ENCODE results near the gene C5AR1.
"Not testable (repeated sequence)": the region's sequence is repeated elsewhere in the genome, so short reads cannot be mapped to it uniquely, and the experiment has no call there.

C5AR1 gene

GRCh38 chr19:47296036-47296435, 13.6 kb upstream of the C5AR1 start:
- no peak for FAIRE-seq

- FAIRE-seq, result not testable (repeated sequence)
Measured at GRCh38 chr19:47300867-47301266, 8.8 kb upstream of the C5AR1 start.

- no peak for FAIRE-seq
Measured at GRCh38 chr19:47302249-47302648, 7.4 kb upstream of the C5AR1 start.

GRCh38 chr19:47303966-47304365, 5.7 kb upstream of the C5AR1 start:
- FAIRE-seq, result no peak

- peak; percentile 78 for FAIRE-seq
Measured at GRCh38 chr19:47305309-47305751, 4.3 kb upstream of the C5AR1 start.

- FAIRE-seq, result no peak
Measured at GRCh38 chr19:47306303-47306702, 3.4 kb upstream of the C5AR1 start.

GRCh38 chr19:47309038-47309437, 623 bp upstream of the C5AR1 start:
- FAIRE-seq, result no peak

GRCh38 chr19:47310323-47310722, 662 bp downstream of the C5AR1 start:
- FAIRE-seq, result no peak

GRCh38 chr19:47310819-47311218, 1.2 kb downstream of the C5AR1 start:
- no peak for FAIRE-seq

- no peak for FAIRE-seq
Measured at GRCh38 chr19:47312366-47313006, 2.8 kb downstream of the C5AR1 start.

- FAIRE-seq, result no peak
Measured at GRCh38 chr19:47313754-47314295, 4.2 kb downstream of the C5AR1 start.

- no peak for FAIRE-seq
Measured at GRCh38 chr19:47315125-47315821, 5.6 kb downstream of the C5AR1 start.

- FAIRE-seq, result no peak
Measured at GRCh38 chr19:47316513-47316912, 6.9 kb downstream of the C5AR1 start.

- FAIRE-seq, result no peak
Measured at GRCh38 chr19:47319923-47320871, 10.5 kb downstream of the C5AR1 start.

GRCh38 chr19:47321630-47322029, 12.0 kb downstream of the C5AR1 start:
- FAIRE-seq, result no peak

- FAIRE-seq, result no peak
Measured at GRCh38 chr19:47322058-47322457, 12.4 kb downstream of the C5AR1 start.

- FAIRE-seq, result no peak
Measured at GRCh38 chr19:47323409-47323808, 13.7 kb downstream of the C5AR1 start.

GRCh38 chr19:47323872-47324271, 14.2 kb downstream of the C5AR1 start:
- no peak for FAIRE-seq

GRCh38 chr19:47324502-47324901, 14.8 kb downstream of the C5AR1 start:
- no peak for FAIRE-seq

GRCh38 chr19:47330466-47330869, 20.8 kb downstream of the C5AR1 start:
- no peak for FAIRE-seq

- no peak for FAIRE-seq
Measured at GRCh38 chr19:47331490-47331889, 21.8 kb downstream of the C5AR1 start.

GRCh38 chr19:47331931-47332547, 22.4 kb downstream of the C5AR1 start, which contains the start of gene C5AR2:
Gene C5AR2 (plus strand): TSS chr19:47332175. CDS start chr19:47340800, 8,625 bp downstream.
- FAIRE-seq, result no peak

Measured in A204.1 (cell line).